BLaER1 treated with 17β-estradiol and CSF1 and Interleukin-3, amounts not matched to agents 10 nM and 100 nM (cell line): ENCODE measurements around the gene BPTF.
"Not testable (repeated sequence)": the region's sequence is repeated elsewhere in the genome, so short reads cannot be mapped to it uniquely, and the experiment has no call there.

Source experiments
- H3K27ac ChIP-seq, 11 experiments: shearing (Covaris generic); formaldehyde crosslinking; 2 replicates each; pipeline ENCODE4 v1.8.1; 2022
- H3K27me3 ChIP-seq, 11 experiments: shearing (Covaris generic); formaldehyde crosslinking; 2 replicates each; pipeline ENCODE4 v1.8.1; 2022
- H3K36me3 ChIP-seq, 11 experiments: shearing (Covaris generic); formaldehyde crosslinking; 2 replicates each; pipeline ENCODE4 v1.8.1; 2022
- H3K4me1 ChIP-seq, 10 experiments: shearing (Covaris generic); formaldehyde crosslinking; 2 replicates each; pipeline ENCODE4 v1.8.1; 2022
- H3K4me2 ChIP-seq, 11 experiments: shearing (Covaris generic); formaldehyde crosslinking; 2 replicates each; pipeline ENCODE4 v1.8.1; 2022
- H3K4me3 ChIP-seq, 10 experiments: shearing (Covaris generic); formaldehyde crosslinking; 2 replicates each; pipeline ENCODE4 v1.8.1; 2022
- H3K9ac ChIP-seq, 11 experiments: shearing (Covaris generic); formaldehyde crosslinking; 2 replicates each; pipeline ENCODE4 v1.8.1; 2022
- H3K9me3 ChIP-seq, 11 experiments: shearing (Covaris generic); formaldehyde crosslinking; replicated peaks in 1 of 11; 2 replicates each; pipeline ENCODE4 v1.8.1; 2022
- H4K20me1 ChIP-seq, 11 experiments: shearing (Covaris generic); formaldehyde crosslinking; 2 replicates each; pipeline ENCODE4 v1.8.1; 2022
- Cebpa-rat ChIP-seq, 11 experiments: shearing (Covaris generic); IDR thresholded peaks; 2 replicates each; pipeline ENCODE4 v1.8.1; 2022

Gene BPTF

DNA sequence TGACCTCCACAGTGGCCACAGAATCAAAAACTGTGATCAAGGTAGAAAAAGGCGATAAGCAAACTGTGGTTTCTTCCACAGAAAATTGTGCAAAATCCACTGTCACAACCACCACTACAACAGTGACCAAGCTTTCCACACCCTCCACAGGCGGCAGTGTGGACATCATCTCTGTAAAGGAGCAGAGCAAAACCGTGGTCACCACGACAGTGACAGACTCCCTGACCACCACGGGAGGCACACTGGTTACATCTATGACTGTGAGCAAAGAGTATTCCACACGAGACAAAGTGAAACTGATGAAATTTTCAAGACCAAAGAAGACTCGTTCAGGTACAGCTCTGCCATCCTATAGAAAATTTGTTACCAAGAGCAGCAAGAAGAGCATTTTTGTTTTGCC lies 87.4 kb downstream of the BPTF start:
- Histone ChIP-seq H3K9ac (no peak overlapping the region), H3K36me3 (peaks cover 92 to 100% (median 98%) of the 10 kb centered on the region in 11 experiments), H3K27ac (no peak overlapping the region), H4K20me1 (peaks cover 8 to 37% (median 24%) of the 10 kb centered on the region in 11 experiments; a peak in 17 of 22 replicates), H3K4me1 (peaks cover 0 to 11% (median 0%) of the 10 kb centered on the region in 10 experiments; a peak in 2 of 20 replicates), H3K4me2 (no peak overlapping the region), H3K4me3 (no peak overlapping the region), H3K27me3 (no peaks in the 10 kb centered on the region), H3K9me3 (no peaks in the 10 kb centered on the region)
- no peak for TF ChIP-seq Cebpa-rat (IDR thresholded peaks at IDR 0.05)

DNA sequence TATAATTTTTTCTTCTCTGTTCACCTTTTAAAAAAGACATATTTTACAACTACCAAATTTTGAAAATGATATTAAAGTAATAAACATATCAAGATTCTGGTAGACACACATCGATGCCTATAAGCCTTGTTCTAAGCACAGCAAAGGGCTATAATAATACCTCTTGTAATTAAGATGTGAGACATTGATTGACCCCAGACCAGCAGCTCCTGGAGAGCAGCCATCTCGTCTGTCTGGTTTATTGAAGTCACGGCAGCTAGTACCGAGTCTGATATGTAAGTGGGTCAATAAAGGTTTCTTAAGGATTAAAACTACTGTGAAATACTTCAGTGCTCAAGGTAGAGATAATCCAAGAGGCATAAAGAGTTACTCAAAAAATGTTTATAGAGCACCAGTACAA lies 94.9 kb downstream of the BPTF start:
- no peaks in the 10 kb centered on the region for H3K4me1 ChIP-seq
- H3K27me3 ChIP-seq: no peaks in the 10 kb centered on the region
- peaks cover 89 to 100% (median 98%) of the 10 kb centered on the region in 11 experiments for H3K36me3 ChIP-seq
- H3K4me2 ChIP-seq: no peak overlapping the region
- H3K27ac ChIP-seq: no peak overlapping the region
- H3K9ac ChIP-seq: no peak overlapping the region
- H3K4me3 ChIP-seq: no peak overlapping the region
- H4K20me1 ChIP-seq: peaks cover 5 to 33% (median 19%) of the 10 kb centered on the region in 11 experiments; a peak in 18 of 22 replicates
- H3K9me3 ChIP-seq: no peaks in the 10 kb centered on the region
- TF ChIP-seq Cebpa-rat (IDR thresholded peaks at IDR 0.05): no peak

DNA sequence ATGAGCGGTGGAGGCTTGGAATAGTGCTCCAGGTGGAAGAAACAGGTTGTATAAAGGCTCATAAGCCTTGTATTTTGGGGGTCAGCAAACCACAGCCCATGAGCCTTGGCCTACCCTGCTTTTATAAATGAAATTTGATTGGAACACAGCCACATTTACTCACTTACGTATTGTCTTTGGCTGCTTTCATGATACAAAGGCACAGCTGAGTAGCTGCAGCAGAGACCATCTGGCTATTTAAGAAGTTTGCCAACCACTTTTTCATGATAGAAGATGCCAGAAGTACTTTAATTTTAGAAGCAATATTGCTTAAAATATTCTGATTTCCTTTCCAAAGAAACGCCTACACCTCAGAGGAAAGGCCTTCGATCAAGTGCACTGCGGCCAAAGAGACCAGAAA lies 97.2 kb downstream of the BPTF start:
- H3K27ac ChIP-seq: no peak overlapping the region
- H3K9me3 ChIP-seq: no peaks in the 10 kb centered on the region
- H3K36me3 ChIP-seq: peaks cover 88 to 100% (median 99%) of the 10 kb centered on the region in 11 experiments
- H3K4me3 ChIP-seq: no peak overlapping the region
- H3K4me2 ChIP-seq: no peak overlapping the region
- TF ChIP-seq Cebpa-rat (IDR thresholded peaks at IDR 0.05): no peak
- no peaks in the 10 kb centered on the region for H3K4me1 ChIP-seq
- H3K27me3 ChIP-seq: no peaks in the 10 kb centered on the region
- peaks cover 0 to 20% (median 3%) of the 10 kb centered on the region in 11 experiments; a peak in 6 of 22 replicates for H4K20me1 ChIP-seq
- H3K9ac ChIP-seq: no peak overlapping the region

DNA sequence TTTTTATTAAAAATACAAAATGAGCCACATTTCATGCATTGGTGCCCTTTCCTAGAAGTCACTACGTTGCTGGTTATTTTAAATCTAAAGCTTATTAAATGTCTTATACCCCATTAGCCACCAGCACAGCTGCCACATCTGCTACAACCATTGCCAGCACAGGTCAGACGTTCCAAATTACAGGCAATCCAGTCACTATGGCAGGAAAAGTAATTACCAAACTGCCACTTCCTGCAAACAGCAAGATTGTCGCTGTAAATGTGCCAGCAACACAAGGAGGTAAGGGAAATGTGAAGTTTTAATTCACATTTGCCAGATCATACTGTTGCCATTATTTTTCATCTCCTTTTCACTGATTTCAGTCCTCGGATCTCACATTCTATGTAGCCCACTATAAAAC lies 103.5 kb downstream of the BPTF start:
- H3K4me3 ChIP-seq, H3K9me3 ChIP-seq, H3K27me3 ChIP-seq, H3K4me1 ChIP-seq, H3K27ac ChIP-seq, H4K20me1 ChIP-seq, H3K9ac ChIP-seq, H3K4me2 ChIP-seq: not testable (repeated sequence)
- peaks cover 91 to 100% (median 99%) of the 10 kb centered on the region in 11 experiments for H3K36me3 ChIP-seq

DNA sequence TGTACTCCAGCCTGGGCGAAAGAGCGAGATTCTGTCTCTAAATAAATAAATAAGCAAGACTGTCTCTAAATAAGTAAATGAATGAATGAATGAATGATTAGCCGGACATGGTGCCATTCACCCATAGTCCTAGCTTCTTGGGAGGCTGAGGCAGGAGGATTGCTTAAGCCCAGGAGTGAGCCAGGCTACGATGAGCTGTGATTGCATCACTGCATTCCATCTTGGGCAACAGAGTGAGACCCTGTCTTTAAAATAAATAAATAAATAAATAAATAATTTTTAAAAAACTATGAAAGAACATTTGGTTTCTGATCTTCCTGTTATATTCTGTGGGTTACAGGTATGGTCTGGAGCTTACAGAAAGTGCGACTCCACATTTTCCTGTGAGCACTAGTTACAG lies 105.9 kb downstream of the BPTF start:
- Histone ChIP-seq H3K36me3 (peaks cover 93 to 100% (median 100%) of the 10 kb centered on the region in 11 experiments), H3K9ac (no peak overlapping the region), H3K27me3 (no peaks in the 10 kb centered on the region), H3K4me1 (no peaks in the 10 kb centered on the region), H4K20me1 (no peaks in the 10 kb centered on the region), H3K9me3 (no peaks in the 10 kb centered on the region), H3K4me3 (no peak overlapping the region), H3K27ac (no peak overlapping the region), H3K4me2 (no peak overlapping the region)
- TF ChIP-seq Cebpa-rat (IDR thresholded peaks at IDR 0.05): peak in 1 of 11 experiments; percentile 40; a peak in 1 of 22 replicates

DNA sequence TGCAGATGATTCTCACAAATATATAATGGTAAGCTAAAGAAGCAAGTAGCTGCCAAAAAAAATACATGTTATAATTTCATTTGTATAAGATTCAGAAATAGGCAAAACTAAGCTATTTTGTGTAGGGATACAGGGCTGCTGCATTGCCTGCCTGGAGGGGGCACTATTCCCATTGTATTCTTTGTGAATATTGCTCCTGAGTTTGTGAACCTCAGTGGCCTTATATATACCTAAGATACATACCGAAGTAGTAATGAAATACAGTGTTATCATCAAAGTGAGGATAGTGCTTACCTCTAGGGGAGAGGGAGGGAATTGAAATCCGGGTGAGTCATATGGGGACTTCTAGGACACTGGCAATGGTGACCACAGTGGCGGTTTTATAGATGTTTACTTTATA lies 117.5 kb downstream of the BPTF start:
- Histone ChIP-seq H3K9ac (no peak overlapping the region), H3K4me1 (no peaks in the 10 kb centered on the region), H3K9me3 (no peaks in the 10 kb centered on the region), H3K27me3 (no peaks in the 10 kb centered on the region), H3K27ac (no peak overlapping the region), H3K36me3 (peaks cover 98 to 100% (median 100%) of the 10 kb centered on the region in 11 experiments), H3K4me2 (no peak overlapping the region), H4K20me1 (no peaks in the 10 kb centered on the region; a peak in 2 of 22 replicates), H3K4me3 (no peak overlapping the region)
- TF ChIP-seq Cebpa-rat (IDR thresholded peaks at IDR 0.05): no peak

DNA sequence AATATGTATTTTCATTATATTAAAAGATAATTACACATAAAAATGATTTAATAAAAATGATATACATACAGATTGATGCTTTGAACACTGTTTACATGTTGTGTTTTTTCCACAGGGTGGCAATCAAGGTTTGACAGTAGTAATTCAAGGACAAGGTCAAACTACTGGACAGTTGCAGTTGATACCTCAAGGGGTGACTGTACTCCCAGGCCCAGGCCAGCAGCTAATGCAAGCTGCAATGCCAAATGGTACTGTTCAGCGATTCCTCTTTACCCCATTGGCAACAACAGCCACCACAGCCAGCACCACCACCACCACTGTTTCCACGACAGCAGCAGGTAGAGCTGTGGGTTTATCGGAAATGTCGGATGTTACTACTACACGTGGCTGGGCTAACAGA lies 118.7 kb downstream of the BPTF start:
- H3K36me3 ChIP-seq: peaks cover 98 to 100% (median 100%) of the 10 kb centered on the region in 11 experiments
- H3K9ac ChIP-seq: no peak overlapping the region
- H3K4me2 ChIP-seq: no peak overlapping the region
- no peaks in the 10 kb centered on the region; a peak in 2 of 22 replicates for H4K20me1 ChIP-seq
- no peak overlapping the region for H3K27ac ChIP-seq
- no peak overlapping the region for H3K4me3 ChIP-seq
- no peaks in the 10 kb centered on the region for H3K4me1 ChIP-seq
- no peaks in the 10 kb centered on the region for H3K27me3 ChIP-seq
- TF ChIP-seq Cebpa-rat (IDR thresholded peaks at IDR 0.05): no peak
- H3K9me3 ChIP-seq: no peaks in the 10 kb centered on the region

DNA sequence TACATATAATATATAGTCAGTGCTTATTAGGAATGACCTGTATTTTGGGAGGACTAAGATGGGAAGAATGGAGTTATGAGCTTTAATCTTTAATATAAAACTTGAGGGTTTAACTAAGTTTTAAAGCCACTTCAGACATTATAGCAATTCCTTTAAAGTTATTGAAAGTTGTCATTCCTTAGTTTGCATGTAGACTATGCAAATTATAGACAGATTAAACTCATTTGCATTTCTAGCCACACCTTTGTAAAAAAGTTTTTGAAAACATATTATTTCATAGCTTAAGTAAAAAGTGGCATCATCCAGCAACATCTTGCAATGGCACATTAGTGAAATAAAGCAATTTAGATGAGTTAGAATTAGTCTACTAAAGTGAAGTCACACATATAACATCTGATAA lies 121.2 kb downstream of the BPTF start:
- no peak overlapping the region for H3K4me2 ChIP-seq
- no peaks in the 10 kb centered on the region for H3K9me3 ChIP-seq
- no peak for TF ChIP-seq Cebpa-rat (IDR thresholded peaks at IDR 0.05)
- no peaks in the 10 kb centered on the region for H3K4me1 ChIP-seq
- H4K20me1 ChIP-seq: peaks cover 0 to 6% (median 0%) of the 10 kb centered on the region in 11 experiments; a peak in 2 of 22 replicates
- no peak overlapping the region for H3K27ac ChIP-seq
- H3K4me3 ChIP-seq: no peak overlapping the region
- no peaks in the 10 kb centered on the region for H3K27me3 ChIP-seq
- no peak overlapping the region for H3K9ac ChIP-seq
- peaks cover 98 to 100% (median 100%) of the 10 kb centered on the region in 11 experiments for H3K36me3 ChIP-seq

DNA sequence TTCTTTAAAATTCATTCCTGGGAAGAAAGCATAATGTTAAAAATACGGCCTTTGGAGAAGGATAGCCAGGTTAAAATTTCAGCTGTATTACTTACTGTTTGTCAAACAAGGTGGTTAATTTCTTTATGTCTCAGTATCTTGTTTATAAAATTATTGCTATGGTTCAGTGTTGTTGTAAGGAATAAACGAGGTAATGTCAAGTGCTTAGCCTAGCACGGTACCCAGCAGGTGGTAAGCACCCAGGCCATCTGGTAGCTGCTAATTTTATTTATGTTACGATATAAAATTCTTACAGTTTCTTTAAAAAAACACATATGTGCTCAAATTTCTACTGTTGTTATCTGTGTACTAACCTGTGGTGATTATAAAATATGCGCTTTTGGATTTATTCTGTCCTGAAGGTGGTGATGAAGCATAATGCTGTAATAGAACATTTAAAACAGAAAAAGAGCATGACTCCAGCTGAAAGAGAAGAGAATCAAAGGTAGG lies 122.1 kb downstream of the BPTF start:
- no peak overlapping the region for H3K27ac ChIP-seq
- peaks cover 0 to 6% (median 0%) of the 10 kb centered on the region in 11 experiments; a peak in 2 of 22 replicates for H4K20me1 ChIP-seq
- H3K9me3 ChIP-seq: no peaks in the 10 kb centered on the region
- H3K4me2 ChIP-seq: no peak overlapping the region
- peaks cover 98 to 100% (median 100%) of the 10 kb centered on the region in 11 experiments for H3K36me3 ChIP-seq
- H3K27me3 ChIP-seq: no peaks in the 10 kb centered on the region
- H3K4me3 ChIP-seq: no peak overlapping the region
- no peak for TF ChIP-seq Cebpa-rat (IDR thresholded peaks at IDR 0.05)
- no peaks in the 10 kb centered on the region for H3K4me1 ChIP-seq
- no peak overlapping the region for H3K9ac ChIP-seq

DNA sequence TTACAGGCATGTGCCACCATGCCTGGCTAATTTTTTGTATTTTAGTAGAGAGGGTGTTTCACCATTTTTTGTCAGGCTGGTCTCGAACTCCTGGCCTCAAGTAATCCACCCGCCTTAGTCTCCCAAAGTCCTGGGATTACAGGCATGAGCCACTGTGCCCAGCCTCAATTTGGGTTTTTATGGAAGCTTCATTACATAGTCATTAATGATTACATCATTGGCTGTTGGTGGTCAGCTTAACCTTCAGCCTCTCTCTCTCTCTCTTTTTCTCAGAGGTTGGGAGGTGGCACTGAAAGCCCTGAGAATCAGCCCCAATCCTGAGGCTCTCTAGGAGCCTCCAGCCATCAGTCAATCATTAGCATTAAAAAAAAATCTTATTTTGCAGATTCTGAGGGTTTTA lies 125.6 kb downstream of the BPTF start:
- H3K9me3 ChIP-seq: no peaks in the 10 kb centered on the region
- H4K20me1 ChIP-seq: peaks cover 0 to 6% (median 0%) of the 10 kb centered on the region in 11 experiments; a peak in 2 of 22 replicates
- no peak overlapping the region for H3K4me2 ChIP-seq
- H3K4me1 ChIP-seq: no peaks in the 10 kb centered on the region
- no peak overlapping the region for H3K9ac ChIP-seq
- H3K27me3 ChIP-seq: no peaks in the 10 kb centered on the region
- H3K4me3 ChIP-seq: no peak overlapping the region
- no peak overlapping the region for H3K27ac ChIP-seq
- peaks cover 96 to 100% (median 99%) of the 10 kb centered on the region in 11 experiments for H3K36me3 ChIP-seq
- no peak for TF ChIP-seq Cebpa-rat (IDR thresholded peaks at IDR 0.05)
